Sigmoid colon (tissue), 4 donors: Measurements from ENCODE around the gene TRMT61A.

ENCODE experiments used
- CTCF ChIP-seq, 4 experiments: fragments of 450-650 bp in 3 of 4; fragments of 200-600 bp in 1 of 4; IDR thresholded peaks; one replicate each; pipeline ENCODE4 v1.5.1; 2016 to 2019; ENCODE audit warnings: antibody characterized with exemption in 4 of 4, mild to moderate bottlenecking in 3 of 4, moderate library complexity in 2 of 4
- EP300 ChIP-seq, 4 donors: sonication (generic); formaldehyde crosslinking; IDR thresholded peaks; one replicate each; pipeline ENCODE4 v1.6.1; 2017; ENCODE audit warnings: antibody characterized with exemption in 4 of 4
- POLR2A ChIP-seq, 2 donors: fragments of 450-650 bp; IDR thresholded peaks; one replicate each; pipeline ENCODE4 v1.6.1; 2016; ENCODE audit warnings: antibody characterized with exemption in 2 of 2, mild to moderate bottlenecking in 2 of 2, moderate library complexity in 2 of 2
- POLR2AphosphoS5 ChIP-seq, 4 donors: sonication (generic); formaldehyde crosslinking; IDR thresholded peaks; one replicate each; pipeline ENCODE4 v1.6.1; 2017; ENCODE audit warnings: antibody characterized with exemption in 4 of 4

GRCh38 chr14:103559766-103560165 is 30.8 kb downstream of the TRMT61A start:
- TF ChIP-seq CTCF (IDR thresholded peaks at IDR 0.05) (no peak), POLR2A (IDR thresholded peaks at IDR 0.05) (no peak), POLR2AphosphoS5 (IDR thresholded peaks at IDR 0.05) (no peak), EP300 (IDR thresholded peaks at IDR 0.05) (no peak)
